ENCODE measurements around the gene S1PR3.

DNA sequence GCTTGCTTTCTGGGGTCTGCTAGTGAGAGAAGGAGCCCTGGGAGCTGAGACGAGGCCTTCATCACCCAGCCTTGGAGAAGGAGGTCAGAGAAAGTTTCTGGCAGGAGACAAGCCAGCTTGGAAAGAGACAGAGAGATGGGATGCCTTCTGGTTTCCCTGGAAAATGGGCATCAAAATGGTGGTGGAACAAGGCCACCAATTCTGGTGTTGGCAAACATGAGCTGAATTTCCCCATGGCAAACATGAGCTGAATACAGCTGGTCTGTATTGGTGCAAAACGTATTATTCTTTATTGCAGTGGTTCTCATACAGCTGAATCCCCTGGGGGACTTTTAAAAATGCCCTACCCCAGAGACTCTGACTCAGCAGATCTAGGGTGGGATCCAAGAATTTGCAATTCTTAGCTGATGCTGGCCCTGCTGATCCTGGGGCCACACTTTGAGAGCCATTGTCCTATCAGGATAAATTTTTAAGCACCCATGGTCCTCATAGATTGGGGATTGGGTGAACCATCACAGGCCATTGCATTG is 39.1 kb upstream of the S1PR3 start:
- TF ChIP-seq, protein P1, sequence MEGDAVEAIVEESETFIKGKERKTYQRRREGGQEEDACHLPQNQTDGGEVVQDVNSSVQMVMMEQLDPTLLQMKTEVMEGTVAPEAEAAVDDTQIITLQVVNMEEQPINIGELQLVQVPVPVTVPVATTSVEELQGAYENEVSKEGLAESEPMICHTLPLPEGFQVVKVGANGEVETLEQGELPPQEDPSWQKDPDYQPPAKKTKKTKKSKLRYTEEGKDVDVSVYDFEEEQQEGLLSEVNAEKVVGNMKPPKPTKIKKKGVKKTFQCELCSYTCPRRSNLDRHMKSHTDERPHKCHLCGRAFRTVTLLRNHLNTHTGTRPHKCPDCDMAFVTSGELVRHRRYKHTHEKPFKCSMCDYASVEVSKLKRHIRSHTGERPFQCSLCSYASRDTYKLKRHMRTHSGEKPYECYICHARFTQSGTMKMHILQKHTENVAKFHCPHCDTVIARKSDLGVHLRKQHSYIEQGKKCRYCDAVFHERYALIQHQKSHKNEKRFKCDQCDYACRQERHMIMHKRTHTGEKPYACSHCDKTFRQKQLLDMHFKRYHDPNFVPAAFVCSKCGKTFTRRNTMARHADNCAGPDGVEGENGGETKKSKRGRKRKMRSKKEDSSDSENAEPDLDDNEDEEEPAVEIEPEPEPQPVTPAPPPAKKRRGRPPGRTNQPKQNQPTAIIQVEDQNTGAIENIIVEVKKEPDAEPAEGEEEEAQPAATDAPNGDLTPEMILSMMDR (IDR thresholded peaks at IDR 0.05; ENCODE audit: extremely low read depth in 1 of 2, insufficient read depth in 1 of 2, low read depth in 1 of 2, low read length in 2 of 2) = no peak
- TF ChIP-seq POLR2AphosphoS5 (IDR thresholded peaks at IDR 0.05; ENCODE audit: insufficient read depth, low read depth, low read length) = no peak
- TF ChIP-seq POLR2A (IDR thresholded peaks at IDR 0.05; ENCODE audit: low read depth, low read length) = no peak
- TF ChIP-seq JUN (IDR thresholded peaks at IDR 0.05; ENCODE audit: borderline replicate concordance, insufficient read depth, insufficient read length, low read depth) = no peak
- TF ChIP-seq EZH2 (IDR thresholded peaks at IDR 0.05; ENCODE audit: borderline replicate concordance, low read depth, low read length, severe bottlenecking) = no peak

All from endothelial cell of umbilical vein (primary cell).